Measurements from ENCODE around the gene NFKB1.

The NFKB1 gene

GRCh38 chr4:102503831-102504786 lies 3.0 kb downstream of the NFKB1 start:
- peak overlapping the region; percentile 89 for H3K27ac ChIP-seq (ENCODE audit: low read depth, low read length, poor library complexity, severe bottlenecking)
- peaks cover 50% of the 10 kb centered on the region for H3K4me1 ChIP-seq (ENCODE audit: insufficient read depth, low read length, severe bottlenecking)
- no peaks in the 10 kb centered on the region for H3K9me2 ChIP-seq (ENCODE audit: low read depth, low read length)
- H2AFZ ChIP-seq (ENCODE audit: low read length) = no peak overlapping the region
- no peaks in the 10 kb centered on the region for H3K36me3 ChIP-seq (ENCODE audit: insufficient read depth, low read length)
- H3K27me3 ChIP-seq (ENCODE audit: insufficient read depth, low read length) = no peaks in the 10 kb centered on the region
- peak overlapping the region; percentile 82 for H3K4me3 ChIP-seq (ENCODE audit: low read depth, low read length, poor library complexity, severe bottlenecking)
- no peak for TF ChIP-seq EZH2 (IDR thresholded peaks at IDR 0.05; ENCODE audit: borderline replicate concordance, low read length)
- TF ChIP-seq CTCF (IDR thresholded peaks at IDR 0.05; ENCODE audit: low read length) = no peak
- H3K9ac ChIP-seq (ENCODE audit: low read length) = peak overlapping the region; percentile 99
- peaks cover 68% of the 10 kb centered on the region for H3K79me2 ChIP-seq (ENCODE audit: insufficient read depth, low read length)
- H3F3A ChIP-seq (ENCODE audit: insufficient read depth, low read length) = no peaks in the 10 kb centered on the region
- peak overlapping the region; percentile 81 for H3K4me2 ChIP-seq (ENCODE audit: low read length)
- no peaks in the 10 kb centered on the region for H3K9me3 ChIP-seq (ENCODE audit: low read length)
- 0 out of 2 replicates have a peak, but pooled peaks cover 2% of the 10 kb centered on the region for H4K20me1 ChIP-seq (ENCODE audit: insufficient read depth, low read length)

GRCh38 chr4:102504941-102505340 lies 3.8 kb downstream of the NFKB1 start:
- H3K4me2 ChIP-seq (ENCODE audit: low read length) = peak overlapping the region; percentile 81
- no peaks in the 10 kb centered on the region for H3K27me3 ChIP-seq (ENCODE audit: insufficient read depth, low read length)
- no peaks in the 10 kb centered on the region for H3K9me3 ChIP-seq (ENCODE audit: low read length)
- H3F3A ChIP-seq (ENCODE audit: insufficient read depth, low read length) = no peaks in the 10 kb centered on the region
- H4K20me1 ChIP-seq (ENCODE audit: insufficient read depth, low read length) = 0 out of 2 replicates have a peak, but pooled peaks cover 2% of the 10 kb centered on the region
- H3K36me3 ChIP-seq (ENCODE audit: insufficient read depth, low read length) = peaks cover 2% of the 10 kb centered on the region; the same call in 1 of the 2 replicates
- H3K4me1 ChIP-seq (ENCODE audit: insufficient read depth, low read length, severe bottlenecking) = peaks cover 50% of the 10 kb centered on the region
- no peak overlapping the region for H3K27ac ChIP-seq (ENCODE audit: low read depth, low read length, poor library complexity, severe bottlenecking)
- H3K9ac ChIP-seq (ENCODE audit: low read length) = peak overlapping the region; percentile 19; the same call in 1 of the 2 replicates
- H3K4me3 ChIP-seq (ENCODE audit: low read depth, low read length, poor library complexity, severe bottlenecking) = peak overlapping the region; percentile 82
- no peak overlapping the region for H2AFZ ChIP-seq (ENCODE audit: low read length)
- TF ChIP-seq CTCF (IDR thresholded peaks at IDR 0.05; ENCODE audit: low read length) (no peak), EZH2 (IDR thresholded peaks at IDR 0.05; ENCODE audit: borderline replicate concordance, low read length) (no peak)
- peaks cover 77% of the 10 kb centered on the region for H3K79me2 ChIP-seq (ENCODE audit: insufficient read depth, low read length)
- H3K9me2 ChIP-seq (ENCODE audit: low read depth, low read length) = no peaks in the 10 kb centered on the region

- no peaks in the 10 kb centered on the region for H3F3A ChIP-seq (ENCODE audit: insufficient read depth, low read length)
- no peaks in the 10 kb centered on the region for H3K9me3 ChIP-seq (ENCODE audit: low read length)
- no peak overlapping the region for H3K9ac ChIP-seq (ENCODE audit: low read length)
- H3K36me3 ChIP-seq (ENCODE audit: insufficient read depth, low read length) = peaks cover 8% of the 10 kb centered on the region; the same call in 1 of the 2 replicates
- no peak overlapping the region for H2AFZ ChIP-seq (ENCODE audit: low read length)
- H3K27ac ChIP-seq (ENCODE audit: low read depth, low read length, poor library complexity, severe bottlenecking) = no peak overlapping the region
- no peaks in the 10 kb centered on the region for H3K27me3 ChIP-seq (ENCODE audit: insufficient read depth, low read length)
- 0 out of 2 replicates have a peak, but pooled peaks cover 2% of the 10 kb centered on the region for H4K20me1 ChIP-seq (ENCODE audit: insufficient read depth, low read length)
- peaks cover 84% of the 10 kb centered on the region for H3K79me2 ChIP-seq (ENCODE audit: insufficient read depth, low read length)
- H3K9me2 ChIP-seq (ENCODE audit: low read depth, low read length) = no peaks in the 10 kb centered on the region
- no peak overlapping the region for H3K4me3 ChIP-seq (ENCODE audit: low read depth, low read length, poor library complexity, severe bottlenecking)
- H3K4me2 ChIP-seq (ENCODE audit: low read length) = 0 out of 2 replicates have a peak overlapping the region, but pooled peaks have one; percentile 7
- H3K4me1 ChIP-seq (ENCODE audit: insufficient read depth, low read length, severe bottlenecking) = peaks cover 42% of the 10 kb centered on the region
- no peak for TF ChIP-seq CTCF (IDR thresholded peaks at IDR 0.05; ENCODE audit: low read length)
These were observed 4.5 kb downstream of the NFKB1 start for GRCh38 chr4:102505708-102506107.
